Breast epithelium (tissue), 4 donors: Measurements from ENCODE around the gene LLGL1. TPM values are rescaled to one million over a fixed set of nuclear protein-coding genes. Genes with fewer than 3 reads are reported as not detected.
A peak's percentile ranks its signal among the peaks of the same experiment; 100 is the strongest.

Experiments
- DNase-seq, 2 donors: peaks; one replicate each; pipeline ENCODE4 v3.0.0-alpha.2; 2019; ENCODE audit warnings: low spot score in 2 of 2
- H3K27ac ChIP-seq, 2 donors: fragments of 200-600 bp; sonication (generic) in 1 of 2; one replicate each; pipeline ENCODE4 v1.5.1; 2016 to 2019; ENCODE audit warnings: mild to moderate bottlenecking in 1 of 2
- H3K27me3 ChIP-seq, 2 donors: fragments of 200-600 bp; sonication (generic) in 1 of 2; one replicate each; pipeline versions ENCODE4 v1.5.1 to v1.6.0; 2017 to 2019; ENCODE audit warnings: control low read depth in 1 of 2, mild to moderate bottlenecking in 1 of 2
- H3K36me3 ChIP-seq: fragments of 200-600 bp; one replicate; pipeline ENCODE4 v1.5.1; 2019
- H3K4me1 ChIP-seq, 2 donors: fragments of 200-600 bp; sonication (generic); one replicate each; pipeline ENCODE4 v1.5.1; 2016 to 2019; ENCODE audit warnings: control low read depth in 1 of 2
- H3K4me3 ChIP-seq, 3 donors: fragments of 200-600 bp; sonication (generic); 1 replicate in 2 of 3; 2 replicates in 1 of 3; pipeline ENCODE4 v1.5.1; 2016 to 2019; ENCODE audit warnings: mild to moderate bottlenecking in 3 of 3, moderate library complexity in 2 of 3
- H3K9me3 ChIP-seq, 2 donors: fragments of 200-600 bp; sonication (generic) in 1 of 2; one replicate each; pipeline ENCODE4 v1.5.1; 2016 to 2019; ENCODE audit warnings: control low read depth in 1 of 2
- POLR2A ChIP-seq: fragments of 450-650 bp; IDR thresholded peaks from one replicate; pipeline ENCODE4 v1.6.1; 2016; ENCODE audit warnings: antibody characterized with exemption, mild to moderate bottlenecking, moderate library complexity
- POLR2AphosphoS5 ChIP-seq, 3 donors: sonication (generic); formaldehyde crosslinking; IDR thresholded peaks; one replicate each; pipeline ENCODE4 v1.6.1; 2017; ENCODE audit warnings: antibody characterized with exemption in 3 of 3
- intact Hi-C: fragments of 100-400 bp; cut with DNase I; formaldehyde crosslinking; loops from one replicate; pipeline ENCODE4 v1.15.1; 2023; ENCODE audit warnings: low total_unique reads
- total RNA-seq, 3 donors: library from RNA; depleted of rRNA; stranded (reverse); fragments of >200 nt; gene quantifications; one replicate each; pipeline ENCODE4 v1.1.0, GENCODE V29; 2016
- TF ChIP-seq, protein P1 (sequence below), 3 donors: fragments of 450-650 bp; IDR thresholded peaks; one replicate each; pipeline ENCODE4 v1.5.1; 2016 to 2017; ENCODE audit warnings: antibody characterized with exemption in 3 of 3, mild to moderate bottlenecking in 3 of 3, moderate library complexity in 3 of 3

Gene LLGL1
- total RNA-seq, 3 donors from 2014 or later, result 16.0 to 21.6 (median 18.4) TPM

DNA sequence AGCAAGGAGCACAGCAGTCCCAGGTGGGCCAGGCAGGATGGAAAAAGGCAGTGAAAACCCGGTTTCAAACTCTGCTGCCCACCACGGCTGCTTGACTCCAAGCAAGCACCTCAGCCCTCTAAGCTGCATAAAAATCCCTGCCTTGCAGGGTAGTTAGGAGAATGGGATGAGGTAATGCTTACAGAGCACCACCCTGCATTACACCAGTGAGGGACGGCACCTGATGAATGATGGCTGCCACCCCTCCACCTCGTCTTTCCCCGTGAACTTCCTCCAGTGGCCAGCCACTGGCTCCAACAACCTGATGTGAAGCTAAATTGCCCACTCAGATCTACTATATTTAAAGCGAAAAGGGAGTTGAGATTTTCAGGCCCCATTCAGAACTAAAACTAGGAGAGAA lies 56.4 kb downstream of the LLGL1 start:
- H3K27ac ChIP-seq, result no peak overlapping the region
- no peaks in the 10 kb centered on the region for H3K4me1 ChIP-seq
- peaks cover 12% of the 10 kb centered on the region for H3K36me3 ChIP-seq
- TF ChIP-seq POLR2AphosphoS5 (IDR thresholded peaks at IDR 0.05) (no peak), POLR2A (no peak)
- TF ChIP-seq, protein P1, sequence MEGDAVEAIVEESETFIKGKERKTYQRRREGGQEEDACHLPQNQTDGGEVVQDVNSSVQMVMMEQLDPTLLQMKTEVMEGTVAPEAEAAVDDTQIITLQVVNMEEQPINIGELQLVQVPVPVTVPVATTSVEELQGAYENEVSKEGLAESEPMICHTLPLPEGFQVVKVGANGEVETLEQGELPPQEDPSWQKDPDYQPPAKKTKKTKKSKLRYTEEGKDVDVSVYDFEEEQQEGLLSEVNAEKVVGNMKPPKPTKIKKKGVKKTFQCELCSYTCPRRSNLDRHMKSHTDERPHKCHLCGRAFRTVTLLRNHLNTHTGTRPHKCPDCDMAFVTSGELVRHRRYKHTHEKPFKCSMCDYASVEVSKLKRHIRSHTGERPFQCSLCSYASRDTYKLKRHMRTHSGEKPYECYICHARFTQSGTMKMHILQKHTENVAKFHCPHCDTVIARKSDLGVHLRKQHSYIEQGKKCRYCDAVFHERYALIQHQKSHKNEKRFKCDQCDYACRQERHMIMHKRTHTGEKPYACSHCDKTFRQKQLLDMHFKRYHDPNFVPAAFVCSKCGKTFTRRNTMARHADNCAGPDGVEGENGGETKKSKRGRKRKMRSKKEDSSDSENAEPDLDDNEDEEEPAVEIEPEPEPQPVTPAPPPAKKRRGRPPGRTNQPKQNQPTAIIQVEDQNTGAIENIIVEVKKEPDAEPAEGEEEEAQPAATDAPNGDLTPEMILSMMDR (IDR thresholded peaks at IDR 0.05), result no peak
- H3K27me3 ChIP-seq, result no peaks in the 10 kb centered on the region
- H3K4me3 ChIP-seq, result no peak overlapping the region
- H3K9me3 ChIP-seq, result no peaks in the 10 kb centered on the region
- intact Hi-C loops, result no loop called here
- DNase-seq, result no peak

DNA sequence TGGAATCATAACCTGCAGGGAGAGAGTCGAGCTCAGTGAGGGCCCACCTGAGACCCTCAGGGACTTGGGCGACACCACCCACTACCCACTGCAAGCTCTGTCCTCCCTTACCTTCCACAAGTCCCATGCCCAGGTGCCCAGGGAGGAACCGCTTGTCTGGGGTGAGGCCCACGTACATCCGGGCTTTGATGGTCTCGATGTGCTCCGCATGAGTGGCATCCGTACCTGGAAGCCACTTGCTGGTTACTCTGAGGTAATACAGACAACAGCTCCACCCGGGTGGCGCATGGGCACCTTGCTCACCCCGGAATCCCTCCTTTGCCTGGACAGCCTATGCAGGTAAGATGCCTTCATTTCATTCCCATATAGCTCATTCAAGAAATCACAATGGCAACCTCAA lies 59.9 kb downstream of the LLGL1 start:
- no peak overlapping the region for H3K27ac ChIP-seq
- intact Hi-C loops, result no loop called here
- no peak for DNase-seq
- no peaks in the 10 kb centered on the region for H3K4me1 ChIP-seq
- no peaks in the 10 kb centered on the region for H3K9me3 ChIP-seq
- H3K36me3 ChIP-seq, result peaks cover 7% of the 10 kb centered on the region
- no peaks in the 10 kb centered on the region for H3K27me3 ChIP-seq
- no peak overlapping the region for H3K4me3 ChIP-seq
- no peak for TF ChIP-seq POLR2A
- TF ChIP-seq, protein P1 (IDR thresholded peaks at IDR 0.05), result no peak
- TF ChIP-seq POLR2AphosphoS5 (IDR thresholded peaks at IDR 0.05), result no peak

DNA sequence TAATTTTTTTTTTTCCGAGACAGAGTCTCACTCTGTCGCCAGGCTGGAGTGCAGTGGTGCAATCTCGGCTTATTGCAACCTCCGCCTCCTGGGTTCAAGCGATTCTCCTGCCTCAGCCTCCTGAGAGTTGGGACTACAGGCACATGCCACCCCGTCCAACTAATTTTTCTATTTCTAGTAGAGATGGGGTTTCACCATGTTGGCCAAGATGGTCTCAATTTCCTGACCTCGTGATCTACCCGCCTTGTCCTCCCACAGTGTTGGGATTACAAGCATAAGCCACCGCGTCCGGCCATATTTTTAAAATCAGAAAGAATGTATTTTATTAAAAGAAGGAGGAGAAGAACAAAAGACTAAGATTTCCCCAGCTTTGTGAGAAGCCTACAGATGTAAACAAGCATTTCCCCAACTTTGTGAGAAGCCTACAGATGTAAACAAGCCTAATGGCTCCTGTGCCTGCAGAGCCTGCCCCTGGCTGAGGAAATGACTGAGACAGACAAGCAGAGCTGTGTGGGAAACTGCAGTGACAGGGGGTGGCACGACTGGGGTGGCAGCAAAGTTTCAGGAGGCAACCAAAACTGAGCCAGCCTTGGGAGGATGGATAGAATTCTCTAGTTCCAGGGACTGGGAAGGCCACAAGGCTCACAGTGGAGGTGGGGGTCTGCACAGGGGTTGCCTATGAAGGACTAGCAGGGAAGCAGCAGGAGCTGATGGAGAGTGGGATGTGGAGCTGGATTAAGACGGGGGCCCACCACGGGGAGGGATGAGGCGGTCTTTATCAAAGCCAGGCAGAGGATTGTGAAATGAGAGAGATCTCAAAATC lies 66.5 kb downstream of the LLGL1 start:
- intact Hi-C loops, result no loop called here
- Histone ChIP-seq H3K27ac (peak overlapping the region in 1 of 2 donors; percentile 58), H3K36me3 (peaks cover 12% of the 10 kb centered on the region), H3K4me3 (no peak overlapping the region), H3K4me1 (no peaks in the 10 kb centered on the region), H3K9me3 (no peaks in the 10 kb centered on the region), H3K27me3 (no peaks in the 10 kb centered on the region)
- TF ChIP-seq POLR2AphosphoS5 (IDR thresholded peaks at IDR 0.05), result no peak
- TF ChIP-seq POLR2A, result no peak
- TF ChIP-seq, protein P1 (IDR thresholded peaks at IDR 0.05), result no peak
- DNase-seq, result no peak

Other genes starting within 250 kb of the LLGL1 start
- 10 to 100 TPM; 12.9 to 15.7 (median 13.0) TPM for gene ATPAF2, start 186.5 kb upstream of the LLGL1 start, total RNA-seq
- gene GID4, start 186.2 kb upstream of the LLGL1 start, total RNA-seq, result 10 to 100 TPM; 11.1 to 23.8 (median 12.1) TPM
- gene DRG2, start 137.7 kb upstream of the LLGL1 start, total RNA-seq, result 10 to 100 TPM; 36.4 to 42.0 (median 40.3) TPM
- gene MYO15A, start 116.9 kb upstream of the LLGL1 start, total RNA-seq, result 1 to 10 TPM; 1.2 to 2.9 (median 2.2) TPM
- gene ALKBH5, start 41.8 kb upstream of the LLGL1 start, total RNA-seq, result 10 to 100 TPM; 80.0 to 90.0 (median 82.3) TPM
- 100 to 1,000 TPM; 235 to 298 (median 293) TPM for gene FLII, start 33.1 kb downstream of the LLGL1 start, total RNA-seq
- 10 to 100 TPM in 2 of 3 donors, 1 to 10 TPM in 1; 9.8 to 29.6 (median 19.0) TPM for gene MIEF2, start 35.0 kb downstream of the LLGL1 start, total RNA-seq
- 10 to 100 TPM; 25.9 to 46.5 (median 30.1) TPM for gene TOP3A, start 89.4 kb downstream of the LLGL1 start, total RNA-seq
- gene SMCR8, start 89.7 kb downstream of the LLGL1 start, total RNA-seq, result 10 to 100 TPM; 16.4 to 20.9 (median 16.8) TPM
- 100 to 1,000 TPM in 1 of 3 donors, 10 to 100 TPM in 2; 38.3 to 144 (median 47.1) TPM for gene SHMT1, start 137.9 kb downstream of the LLGL1 start, total RNA-seq
- under 1 TPM in 2 of 3 donors, not detected in 1; 0.32 to 0.73 TPM for gene EVPLL, start 152.1 kb downstream of the LLGL1 start, total RNA-seq